GM23338 (cell line): ENCODE results near the gene PRMT1. TPM values are rescaled to one million over a fixed set of nuclear protein-coding genes. Genes with fewer than 3 reads are reported as not detected.

Source experiments
- ATAC-seq: fragments of 200-7000 bp; cut with Tn5 transposase; 3 replicates; pipeline ENCODE4 v1.9.1; 2020
- DNase-seq: peaks from one replicate; pipeline ENCODE4 v3.0.0-alpha.2; 2015; ENCODE audit warnings: low spot score
- H2AFZ ChIP-seq: fragments of 200-600 bp; sonication (generic); 2 replicates; pipeline ENCODE4 v1.8.0; 2016; ENCODE audit warnings: antibody characterized with exemption, mild to moderate bottlenecking, moderate library complexity
- H3F3A ChIP-seq: fragments of 200-600 bp; sonication (generic); replicated peaks from 2 replicates; pipeline ENCODE4 v1.8.0; 2017; ENCODE audit warnings: antibody characterized with exemption, mixed run types, low read depth
- H3K27ac ChIP-seq: fragments of 200-600 bp; sonication (generic); 2 replicates; pipeline ENCODE4 v1.6.1; 2016; ENCODE audit warnings: low read depth
- H3K27me3 ChIP-seq: fragments of 200-600 bp; sonication (generic); 2 replicates; pipeline ENCODE4 v1.8.0; 2016; ENCODE audit warnings: mild to moderate bottlenecking, mixed run types, moderate library complexity; ENCODE audit not compliant: insufficient read depth
- H3K36me3 ChIP-seq: fragments of 200-600 bp; sonication (generic); 2 replicates; pipeline ENCODE4 v1.8.0; 2016; ENCODE audit warnings: mild to moderate bottlenecking; ENCODE audit not compliant: insufficient read depth
- H3K4me1 ChIP-seq: fragments of 200-600 bp; sonication (generic); 2 replicates; pipeline ENCODE4 v1.8.0; 2016; ENCODE audit warnings: mild to moderate bottlenecking, moderate library complexity; ENCODE audit not compliant: insufficient read depth
- H3K4me2 ChIP-seq: fragments of 200-600 bp; sonication (generic); 2 replicates; pipeline ENCODE4 v1.7.1; 2017; ENCODE audit warnings: mixed run types
- H3K4me3 ChIP-seq: fragments of 200-600 bp; sonication (generic); 2 replicates; pipeline ENCODE4 v1.6.1; 2016; ENCODE audit warnings: mixed run types
- H3K79me2 ChIP-seq: fragments of 200-600 bp; sonication (generic); replicated peaks from 2 replicates; pipeline ENCODE4 v1.8.0; 2017; ENCODE audit warnings: mild to moderate bottlenecking; ENCODE audit not compliant: insufficient read depth
- H3K9me2 ChIP-seq: fragments of 200-600 bp; sonication (generic); 2 replicates; pipeline ENCODE4 v1.8.0; 2017; ENCODE audit not compliant: insufficient read depth
- H4K20me1 ChIP-seq: fragments of 200-600 bp; sonication (generic); replicated peaks from 2 replicates; pipeline ENCODE4 v1.8.0; 2017; ENCODE audit warnings: mild to moderate bottlenecking; ENCODE audit not compliant: insufficient read depth
- H3K27ac Mint-ChIP-seq: 2 replicates; pipeline ENCODE4 v1.8.0; 2020; ENCODE audit warnings: inconsistent platforms, mild to moderate bottlenecking, moderate library complexity, mixed read lengths
- H3K27me3 Mint-ChIP-seq: 3 replicates; pipeline ENCODE4 v1.8.0; 2022; ENCODE audit warnings: low read depth, mild to moderate bottlenecking, moderate library complexity, mixed read lengths, inconsistent platforms; ENCODE audit not compliant: insufficient read depth, poor library complexity
- H3K36me3 Mint-ChIP-seq: 3 replicates; pipeline ENCODE4 v1.8.0; 2021; ENCODE audit warnings: low read depth, mild to moderate bottlenecking, inconsistent platforms, moderate library complexity, mixed read lengths
- H3K4me1 Mint-ChIP-seq: 3 replicates; pipeline ENCODE4 v1.8.0; 2020; ENCODE audit warnings: mild to moderate bottlenecking, inconsistent platforms, mixed read lengths
- H3K4me3 Mint-ChIP-seq: 3 replicates; pipeline ENCODE4 v1.8.0; 2021; ENCODE audit warnings: moderate library complexity, mild to moderate bottlenecking, inconsistent platforms, mixed read lengths
- H3K9me3 Mint-ChIP-seq: 3 replicates; pipeline ENCODE4 v1.8.0; 2020; ENCODE audit warnings: moderate library complexity, mild to moderate bottlenecking, inconsistent platforms, mixed read lengths
- CREB1 ChIP-seq: fragments of 250-450 bp; sonication (Bioruptor Pico); IDR thresholded peaks from 2 replicates; pipeline ENCODE4 v1.5.0; 2020; ENCODE audit warnings: low read depth, mild to moderate bottlenecking, moderate library complexity
- CTCF ChIP-seq, 2 experiments: fragments of 200-600 bp in 1 of 2; sonication (generic) in 1 of 2; conservative IDR thresholded peaks; 2 replicates each; pipeline versions ENCODE4 v1.5.1 to v1.6.1; 2016 to 2017; ENCODE audit warnings: antibody characterized with exemption in 2 of 2, low read depth in 2 of 2, mild to moderate bottlenecking in 2 of 2, moderate library complexity in 1 of 2
- ETS1 ChIP-seq: IDR thresholded peaks from 2 replicates; pipeline ENCODE4 v1.6.1; 2016; ENCODE audit warnings: antibody characterized with exemption
- EZH2 ChIP-seq: fragments of 200-600 bp; sonication (generic); IDR thresholded peaks from one replicate; pipeline ENCODE4 v1.8.0; 2017; ENCODE audit warnings: antibody characterized with exemption, mild to moderate bottlenecking, low read depth; ENCODE audit not compliant: unreplicated experiment
- EZH2phosphoT487 ChIP-seq: fragments of 200-600 bp; sonication (generic); IDR thresholded peaks from one replicate; pipeline ENCODE4 v1.8.1; 2018; ENCODE audit warnings: antibody characterized with exemption; ENCODE audit not compliant: unreplicated experiment
- JUNB ChIP-seq: IDR thresholded peaks from one replicate; pipeline ENCODE4 v1.6.1; 2016; ENCODE audit warnings: antibody characterized with exemption; ENCODE audit not compliant: unreplicated experiment
- NANOG ChIP-seq: IDR thresholded peaks from 2 replicates; pipeline ENCODE4 v1.6.1; 2016; ENCODE audit warnings: antibody characterized with exemption, borderline replicate concordance
- POLR2AphosphoS5 ChIP-seq: IDR thresholded peaks from 2 replicates; pipeline ENCODE4 v1.6.1; 2016; ENCODE audit warnings: antibody characterized with exemption, low read depth
- REST ChIP-seq: IDR thresholded peaks from one replicate; pipeline ENCODE4 v1.6.1; 2018; ENCODE audit warnings: antibody characterized with exemption; ENCODE audit not compliant: unreplicated experiment
- STAT1 ChIP-seq: IDR thresholded peaks from one replicate; pipeline ENCODE4 v1.6.1; 2016; ENCODE audit warnings: antibody characterized with exemption; ENCODE audit not compliant: unreplicated experiment
- ZNF114 ChIP-seq: fragments of 250-450 bp; sonication (Bioruptor Pico); IDR thresholded peaks from 2 replicates; pipeline ENCODE4 v1.5.0; 2020; ENCODE audit warnings: mild to moderate bottlenecking, moderate library complexity
- ZNF331 ChIP-seq: fragments of 250-450 bp; sonication (Bioruptor Pico); IDR thresholded peaks from 2 replicates; pipeline ENCODE4 v1.5.0; 2020; ENCODE audit warnings: low read depth, mild to moderate bottlenecking, moderate library complexity
- ZNF462 ChIP-seq: fragments of 250-450 bp; sonication (Bioruptor Pico); IDR thresholded peaks from 2 replicates; pipeline ENCODE4 v1.5.0; 2020; ENCODE audit warnings: mild to moderate bottlenecking, moderate library complexity
- polyA plus RNA-seq: library from polyadenylated mRNA; unstranded; fragments of >200 nt; fragmentation: Nextera tagmentation; extraction: Ambion mirVana; gene quantifications from 2 replicates; pipeline ENCODE4 v1.2.1, GENCODE V29; 2016
- total RNA-seq: library from RNA; depleted of rRNA; stranded (reverse); fragments of >200 nt; shearing (Covaris generic); gene quantifications from 2 replicates; pipeline ENCODE4 v1.2.3, GENCODE V29; 2014

PRMT1 gene
- total and polyA plus RNA-seq, 2 experiments from 2014 or later, result 590 to 700 TPM

GRCh38 chr19:49704888-49705642 is 28.0 kb downstream of the PRMT1 start:
- H3K27me3 ChIP-seq, result no peaks in the 10 kb centered on the region
- no peak for ATAC-seq
- H3K4me1 ChIP-seq, result no peaks in the 10 kb centered on the region
- H3K4me2 ChIP-seq, result no peak overlapping the region
- no peaks in the 10 kb centered on the region for H3F3A ChIP-seq
- H4K20me1 ChIP-seq, result no peaks in the 10 kb centered on the region
- H3K9me2 ChIP-seq, result no peaks in the 10 kb centered on the region
- H3K4me3 Mint-ChIP-seq, result no peak overlapping the region
- H3K9me3 Mint-ChIP-seq, result no peaks in the 10 kb centered on the region
- no peak overlapping the region for H3K27ac Mint-ChIP-seq
- H3K36me3 ChIP-seq, result no peaks in the 10 kb centered on the region; the same call in 1 of the 2 replicates
- H3K79me2 ChIP-seq, result no peaks in the 10 kb centered on the region
- DNase-seq, result no peak
- no peak overlapping the region for H3K27ac ChIP-seq
- TF ChIP-seq REST, result no peak
- TF ChIP-seq ETS1, result no peak
- TF ChIP-seq EZH2phosphoT487, result no peak
- no peak for TF ChIP-seq ZNF114 (CRISPR knock-in tag)
- TF ChIP-seq CREB1 (CRISPR knock-in tag), result no peak
- no peak for TF ChIP-seq POLR2AphosphoS5
- no peak for TF ChIP-seq NANOG
- TF ChIP-seq STAT1, result no peak
- no peak for TF ChIP-seq CTCF (conservative IDR thresholded peaks at IDR 0.05; ENCODE audit: low read depth in 2 of 2)
- TF ChIP-seq JUNB, result no peak
- no peak for TF ChIP-seq ZNF331
- TF ChIP-seq EZH2, result no peak
- TF ChIP-seq ZNF462 (CRISPR knock-in tag), result no peak
- peaks cover 16% of the 10 kb centered on the region for H3K27me3 Mint-ChIP-seq
- no peaks in the 10 kb centered on the region for H3K4me1 Mint-ChIP-seq
- H3K36me3 Mint-ChIP-seq, result peaks cover 44% of the 10 kb centered on the region
- no peak overlapping the region for H3K4me3 ChIP-seq
- no peak overlapping the region for H2AFZ ChIP-seq
